ENCODE results near the gene PSMD14. TPM values are rescaled to one million over a fixed set of nuclear protein-coding genes. Genes with fewer than 3 reads are reported as not detected.

Gene PSMD14
- total RNA-seq, 1 donor from 2014 or later: 36.0 TPM

DNA sequence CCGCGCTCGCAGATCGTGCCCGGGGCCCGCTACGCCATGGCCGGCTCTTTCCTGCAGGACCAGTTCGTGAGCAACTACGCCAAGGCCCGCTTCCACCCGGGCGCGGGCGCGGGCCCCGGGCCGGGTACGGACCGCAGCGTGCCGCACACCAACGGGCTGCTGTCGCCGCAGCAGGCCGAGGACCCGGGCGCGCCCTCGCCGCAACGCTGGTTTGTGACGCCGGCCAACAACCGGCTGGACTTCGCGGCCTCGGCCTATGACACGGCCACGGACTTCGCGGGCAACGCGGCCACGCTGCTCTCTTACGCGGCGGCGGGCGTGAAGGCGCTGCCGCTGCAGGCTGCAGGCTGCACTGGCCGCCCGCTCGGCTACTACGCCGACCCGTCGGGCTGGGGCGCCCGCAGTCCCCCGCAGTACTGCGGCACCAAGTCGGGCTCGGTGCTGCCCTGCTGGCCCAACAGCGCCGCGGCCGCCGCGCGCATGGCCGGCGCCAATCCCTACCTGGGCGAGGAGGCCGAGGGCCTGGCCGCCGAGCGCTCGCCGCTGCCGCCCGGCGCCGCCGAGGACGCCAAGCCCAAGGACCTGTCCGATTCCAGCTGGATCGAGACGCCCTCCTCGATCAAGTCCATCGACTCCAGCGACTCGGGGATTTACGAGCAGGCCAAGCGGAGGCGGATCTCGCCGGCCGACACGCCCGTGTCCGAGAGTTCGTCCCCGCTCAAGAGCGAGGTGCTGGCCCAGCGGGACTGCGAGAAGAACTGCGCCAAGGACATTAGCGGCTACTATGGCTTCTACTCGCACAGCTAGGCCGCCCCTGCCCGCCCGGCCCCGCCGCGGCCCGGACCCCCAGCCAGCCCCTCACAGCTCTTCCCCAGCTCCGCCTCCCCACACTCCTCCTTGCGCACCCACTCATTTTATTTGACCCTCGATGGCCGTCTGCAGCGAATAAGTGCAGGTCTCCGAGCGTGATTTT is 115.5 kb downstream of the PSMD14 start:
- Histone ChIP-seq H3K36me3 (ENCODE audit: control insufficient read depth in 3 of 3, insufficient read depth in 3 of 3, low read length in 3 of 3) (no peaks in the 10 kb centered on the region), H3K9ac (ENCODE audit: low read depth in 1 of 3, low read length in 3 of 3) (no peak overlapping the region), H3K4me3 (ENCODE audit: low read length in 3 of 3) (peak overlapping the region in 2 of 3 donors; percentile 46 to 52), H3K27ac (ENCODE audit: low read depth, low read length) (no peak overlapping the region), H3K27me3 (ENCODE audit: control insufficient read depth in 3 of 3, insufficient read depth in 3 of 3, low read length in 3 of 3) (peaks cover 90 to 98% (median 91%) of the 10 kb centered on the region in 3 donors), H3K4me1 (ENCODE audit: control insufficient read depth in 3 of 3, insufficient read depth in 3 of 3, low read length in 3 of 3) (peaks cover 9 to 14% (median 12%) of the 10 kb centered on the region in 3 donors), H3K9me3 (ENCODE audit: control insufficient read depth in 3 of 3, low read length in 3 of 3) (no peaks in the 10 kb centered on the region)

GRCh38 chr2:161424394-161424769 is 116.2 kb downstream of the PSMD14 start:
- H3K4me3 ChIP-seq (ENCODE audit: low read length in 3 of 3): no peak overlapping the region

GRCh38 chr2:161424891-161425727 is 116.9 kb downstream of the PSMD14 start:
- H3K27me3 ChIP-seq (ENCODE audit: control insufficient read depth in 3 of 3, insufficient read depth in 3 of 3, low read length in 3 of 3): peaks cover 85 to 92% (median 87%) of the 10 kb centered on the region in 3 donors
- H3K4me1 ChIP-seq (ENCODE audit: control insufficient read depth in 3 of 3, insufficient read depth in 3 of 3, low read length in 3 of 3): peaks cover 5 to 10% (median 9%) of the 10 kb centered on the region in 3 donors
- H3K4me3 ChIP-seq (ENCODE audit: low read length in 3 of 3): no peak overlapping the region
- H3K36me3 ChIP-seq (ENCODE audit: control insufficient read depth in 3 of 3, insufficient read depth in 3 of 3, low read length in 3 of 3): no peaks in the 10 kb centered on the region
- no peaks in the 10 kb centered on the region for H3K9me3 ChIP-seq (ENCODE audit: control insufficient read depth in 3 of 3, low read length in 3 of 3)
- no peak overlapping the region for H3K9ac ChIP-seq (ENCODE audit: low read depth in 1 of 3, low read length in 3 of 3)
- H3K27ac ChIP-seq (ENCODE audit: low read depth, low read length): no peak overlapping the region

More at GRCh38 chr2:161424394-161424769, 116.2 kb downstream of the PSMD14 start:
- no peak overlapping the region for H3K27ac ChIP-seq (ENCODE audit: low read depth, low read length)
- H3K9ac ChIP-seq (ENCODE audit: low read depth in 1 of 3, low read length in 3 of 3): no peak overlapping the region
- H3K36me3 ChIP-seq (ENCODE audit: control insufficient read depth in 3 of 3, insufficient read depth in 3 of 3, low read length in 3 of 3): no peaks in the 10 kb centered on the region
- peaks cover 85 to 98% (median 86%) of the 10 kb centered on the region in 3 donors for H3K27me3 ChIP-seq (ENCODE audit: control insufficient read depth in 3 of 3, insufficient read depth in 3 of 3, low read length in 3 of 3)
- H3K9me3 ChIP-seq (ENCODE audit: control insufficient read depth in 3 of 3, low read length in 3 of 3): no peaks in the 10 kb centered on the region
- peaks cover 5 to 10% (median 9%) of the 10 kb centered on the region in 3 donors for H3K4me1 ChIP-seq (ENCODE audit: control insufficient read depth in 3 of 3, insufficient read depth in 3 of 3, low read length in 3 of 3)

- H3K27me3 ChIP-seq (ENCODE audit: control insufficient read depth in 3 of 3, insufficient read depth in 3 of 3, low read length in 3 of 3): peaks cover 77 to 90% (median 82%) of the 10 kb centered on the region in 3 donors
These were observed 117.7 kb downstream of the PSMD14 start for GRCh38 chr2:161425728-161426454.

GRCh38 chr2:161426455-161426921 is 118.3 kb downstream of the PSMD14 start:
- Histone ChIP-seq H3K9ac (ENCODE audit: low read depth in 1 of 3, low read length in 3 of 3) (no peak overlapping the region), H3K27ac (ENCODE audit: low read depth, low read length) (no peak overlapping the region), H3K4me1 (ENCODE audit: control insufficient read depth in 3 of 3, insufficient read depth in 3 of 3, low read length in 3 of 3) (peaks cover 5 to 10% (median 9%) of the 10 kb centered on the region in 3 donors), H3K9me3 (ENCODE audit: control insufficient read depth in 3 of 3, low read length in 3 of 3) (no peaks in the 10 kb centered on the region), H3K4me3 (ENCODE audit: low read length in 3 of 3) (no peak overlapping the region), H3K27me3 (ENCODE audit: control insufficient read depth in 3 of 3, insufficient read depth in 3 of 3, low read length in 3 of 3) (peaks cover 74 to 84% (median 76%) of the 10 kb centered on the region in 3 donors), H3K36me3 (ENCODE audit: control insufficient read depth in 3 of 3, insufficient read depth in 3 of 3, low read length in 3 of 3) (no peaks in the 10 kb centered on the region)

More at GRCh38 chr2:161425728-161426454, 117.7 kb downstream of the PSMD14 start:
- Histone ChIP-seq H3K27ac (ENCODE audit: low read depth, low read length) (no peak overlapping the region), H3K4me1 (ENCODE audit: control insufficient read depth in 3 of 3, insufficient read depth in 3 of 3, low read length in 3 of 3) (peaks cover 5 to 10% (median 9%) of the 10 kb centered on the region in 3 donors), H3K9me3 (ENCODE audit: control insufficient read depth in 3 of 3, low read length in 3 of 3) (no peaks in the 10 kb centered on the region), H3K9ac (ENCODE audit: low read depth in 1 of 3, low read length in 3 of 3) (no peak overlapping the region), H3K4me3 (ENCODE audit: low read length in 3 of 3) (no peak overlapping the region), H3K36me3 (ENCODE audit: control insufficient read depth in 3 of 3, insufficient read depth in 3 of 3, low read length in 3 of 3) (no peaks in the 10 kb centered on the region)

GRCh38 chr2:161426922-161427663 is 118.9 kb downstream of the PSMD14 start:
- H3K9me3 ChIP-seq (ENCODE audit: control insufficient read depth in 3 of 3, low read length in 3 of 3): no peaks in the 10 kb centered on the region
- no peaks in the 10 kb centered on the region for H3K36me3 ChIP-seq (ENCODE audit: control insufficient read depth in 3 of 3, insufficient read depth in 3 of 3, low read length in 3 of 3)
- no peak overlapping the region for H3K27ac ChIP-seq (ENCODE audit: low read depth, low read length)
- peaks cover 5 to 10% (median 9%) of the 10 kb centered on the region in 3 donors for H3K4me1 ChIP-seq (ENCODE audit: control insufficient read depth in 3 of 3, insufficient read depth in 3 of 3, low read length in 3 of 3)
- H3K27me3 ChIP-seq (ENCODE audit: control insufficient read depth in 3 of 3, insufficient read depth in 3 of 3, low read length in 3 of 3): peaks cover 69 to 81% (median 71%) of the 10 kb centered on the region in 3 donors
- H3K9ac ChIP-seq (ENCODE audit: low read depth in 1 of 3, low read length in 3 of 3): no peak overlapping the region
- peak overlapping the region in 2 of 3 donors; percentile 33 to 54 for H3K4me3 ChIP-seq (ENCODE audit: low read length in 3 of 3)

- Histone ChIP-seq H3K27ac (ENCODE audit: low read depth, low read length) (no peak overlapping the region), H3K9ac (ENCODE audit: low read depth in 1 of 3, low read length in 3 of 3) (no peak overlapping the region), H3K4me3 (ENCODE audit: low read length in 3 of 3) (peak overlapping the region in 2 of 3 donors; percentile 33 to 54), H3K27me3 (ENCODE audit: control insufficient read depth in 3 of 3, insufficient read depth in 3 of 3, low read length in 3 of 3) (peaks cover 61 to 76% (median 62%) of the 10 kb centered on the region in 3 donors), H3K36me3 (ENCODE audit: control insufficient read depth in 3 of 3, insufficient read depth in 3 of 3, low read length in 3 of 3) (no peaks in the 10 kb centered on the region), H3K4me1 (ENCODE audit: control insufficient read depth in 3 of 3, insufficient read depth in 3 of 3, low read length in 3 of 3) (peaks cover 5 to 10% (median 9%) of the 10 kb centered on the region in 3 donors), H3K9me3 (ENCODE audit: control insufficient read depth in 3 of 3, low read length in 3 of 3) (no peaks in the 10 kb centered on the region)
These were observed 119.7 kb downstream of the PSMD14 start for GRCh38 chr2:161427664-161428587.

GRCh38 chr2:161430386-161430785 is 122.2 kb downstream of the PSMD14 start:
- Histone ChIP-seq H3K4me3 (ENCODE audit: low read length in 3 of 3) (no peak overlapping the region), H3K36me3 (ENCODE audit: control insufficient read depth in 3 of 3, insufficient read depth in 3 of 3, low read length in 3 of 3) (no peaks in the 10 kb centered on the region), H3K9ac (ENCODE audit: low read depth in 1 of 3, low read length in 3 of 3) (no peak overlapping the region), H3K27me3 (ENCODE audit: control insufficient read depth in 3 of 3, insufficient read depth in 3 of 3, low read length in 3 of 3) (peaks cover 37 to 59% (median 38%) of the 10 kb centered on the region in 3 donors), H3K4me1 (ENCODE audit: control insufficient read depth in 3 of 3, insufficient read depth in 3 of 3, low read length in 3 of 3) (peaks cover 0 to 4% (median 4%) of the 10 kb centered on the region in 3 donors), H3K27ac (ENCODE audit: low read depth, low read length) (no peak overlapping the region), H3K9me3 (ENCODE audit: control insufficient read depth in 3 of 3, low read length in 3 of 3) (no peaks in the 10 kb centered on the region)
